SK-N-SH (cell line): ENCODE results near the gene KLHL40. TPM values are rescaled to one million over a fixed set of nuclear protein-coding genes. Genes with fewer than 3 reads are reported as not detected.

Experiments
- CTCF ChIA-PET: fragments of 300-600, 350-600 bp; formaldehyde crosslinking; extraction: SDS; loops from one replicate; lab custom pipeline; 2021; lab: Yijun Ruan, JAX
- POLR2A ChIA-PET: fragments of 350-600 bp; sonication (Branson Sonifier 250); formaldehyde crosslinking; extraction: SDS; loops from one replicate; lab custom pipeline; 2020; ENCODE audit warnings: antibody characterized with exemption, inconsistent platforms; lab: Yijun Ruan, JAX
- DNase-seq: peaks from one replicate; pipeline ENCODE4 v3.0.0; 2012
- H2AFZ ChIP-seq: fragments of 200-600 bp; sonication (generic); 2 replicates; pipeline ENCODE4 v1.8.1; 2016; ENCODE audit warnings: antibody characterized with exemption, mild to moderate bottlenecking, low read depth
- H3F3A ChIP-seq: fragments of 200-600 bp; sonication (generic); replicated peaks from 2 replicates; pipeline ENCODE3; 2016; ENCODE audit warnings: antibody characterized with exemption, mild to moderate bottlenecking; ENCODE audit not compliant: insufficient read depth
- H3K27ac ChIP-seq, 2 experiments: fragments of 200-500 bp in 1 of 2; fragments of 200-600 bp in 1 of 2; sonication (Bioruptor generic) in 1 of 2; sonication (generic), shearing (Covaris generic) in 1 of 2; 2 replicates each; pipeline versions ENCODE4 v1.5.1 to v1.6.1; 2014 to 2016; ENCODE audit warnings: low read depth in 2 of 2, inconsistent platforms in 1 of 2, low read length in 1 of 2, mild to moderate bottlenecking in 1 of 2, mixed read lengths in 1 of 2
- H3K27me3 ChIP-seq: fragments of 200-600 bp; sonication (generic), shearing (Covaris generic); 2 replicates; pipeline ENCODE4 v1.6.1; 2016; ENCODE audit warnings: mixed run types; ENCODE audit not compliant: insufficient read depth
- H3K36me3 ChIP-seq, 2 experiments: fragments of 200-500 bp in 1 of 2; fragments of 200-600 bp in 1 of 2; sonication (Bioruptor generic) in 1 of 2; sonication (generic) in 1 of 2; replicated peaks in 1 of 2; 2 replicates each; pipeline versions ENCODE3 to v1.5.1; 2014 to 2016; ENCODE audit warnings: low read length in 1 of 2, mild to moderate bottlenecking in 1 of 2; ENCODE audit not compliant: insufficient read depth in 2 of 2, control insufficient read depth in 1 of 2
- H3K4me1 ChIP-seq, 2 experiments: fragments of 200-500 bp in 1 of 2; fragments of 200-600 bp in 1 of 2; sonication (Bioruptor generic) in 1 of 2; sonication (generic), shearing (Covaris generic) in 1 of 2; 2 replicates each; pipeline versions ENCODE4 v1.5.1 to v1.6.1; 2014 to 2016; ENCODE audit warnings: low read depth in 1 of 2, low read length in 1 of 2, mixed run types in 1 of 2; ENCODE audit not compliant: insufficient read depth in 2 of 2, control insufficient read depth in 1 of 2
- H3K4me2 ChIP-seq: fragments of 200-600 bp; sonication (generic), shearing (Covaris generic); 2 replicates; pipeline ENCODE4 v1.6.1; 2017; ENCODE audit warnings: mixed run types
- H3K4me3 ChIP-seq, 2 experiments: fragments of 200-500 bp in 1 of 2; fragments of 200-600 bp in 1 of 2; sonication (Bioruptor generic) in 1 of 2; sonication (generic), shearing (Covaris generic) in 1 of 2; 2 replicates each; pipeline versions ENCODE4 v1.5.1 to v1.8.1; 2014 to 2016; ENCODE audit warnings: low read depth in 2 of 2, inconsistent platforms in 1 of 2, low read length in 1 of 2, mild to moderate bottlenecking in 1 of 2, mixed read lengths in 1 of 2, moderate library complexity in 1 of 2
- H3K79me2 ChIP-seq: fragments of 200-600 bp; sonication (generic); 2 replicates; pipeline ENCODE4 v1.8.1; 2017; ENCODE audit warnings: mild to moderate bottlenecking; ENCODE audit not compliant: insufficient read depth
- H3K9ac ChIP-seq: fragments of 200-600 bp; sonication (generic); 2 replicates; pipeline ENCODE4 v1.6.1; 2017; ENCODE audit warnings: mixed run types
- H3K9me2 ChIP-seq: fragments of 200-600 bp; sonication (generic); 2 replicates; pipeline ENCODE4 v1.6.1; 2017; ENCODE audit warnings: mixed run types
- H3K9me3 ChIP-seq: fragments of 200-600 bp; sonication (generic); 2 replicates; pipeline ENCODE4 v1.6.1; 2017; ENCODE audit warnings: mixed run types, mild to moderate bottlenecking, moderate library complexity
- H4K20me1 ChIP-seq: fragments of 200-600 bp; sonication (generic); 2 replicates; pipeline ENCODE4 v1.6.1; 2017; ENCODE audit warnings: mild to moderate bottlenecking, mixed run types; ENCODE audit not compliant: insufficient read depth
- CTCF ChIP-seq: fragments of 200-600 bp; sonication (generic); IDR thresholded peaks from 2 replicates; pipeline ENCODE4 v1.6.1; 2017; ENCODE audit warnings: antibody characterized with exemption, mild to moderate bottlenecking, moderate library complexity
- ELF1 ChIP-seq: IDR thresholded peaks from 2 replicates; pipeline ENCODE4 v1.4.0; 2012
- FOXJ3 ChIP-seq: sonication (generic); formaldehyde crosslinking; IDR thresholded peaks from 2 replicates; pipeline ENCODE4 v1.5.1; 2020; ENCODE audit warnings: mild to moderate bottlenecking, missing genetic modification reagents
- FOXM1 ChIP-seq: IDR thresholded peaks from 2 replicates; pipeline ENCODE4 v1.4.0; 2012; ENCODE audit warnings: low read depth, mild to moderate bottlenecking
- MEF2A ChIP-seq: IDR thresholded peaks from 2 replicates; pipeline ENCODE4 v1.4.0; 2012; ENCODE audit warnings: low read depth, borderline replicate concordance
- MXI1 ChIP-seq: IDR thresholded peaks from 2 replicates; pipeline ENCODE4 v1.6.1; 2012; ENCODE audit warnings: mild to moderate bottlenecking, low read depth, low read length, improper control_type of control experiment
- PBX3 ChIP-seq: IDR thresholded peaks from 2 replicates; pipeline ENCODE4; 2012
- POLR2AphosphoS5 ChIP-seq: IDR thresholded peaks from 2 replicates; pipeline ENCODE4 v1.6.1; 2012; ENCODE audit warnings: low read depth, low read length
- RAD21 ChIP-seq: IDR thresholded peaks from 2 replicates; pipeline ENCODE4 v1.6.1; 2012; ENCODE audit warnings: mild to moderate bottlenecking, low read length
- TAF1 ChIP-seq: IDR thresholded peaks from 2 replicates; pipeline ENCODE4 v1.6.1; 2012; ENCODE audit warnings: low read depth, mild to moderate bottlenecking, low read length, moderate library complexity, borderline replicate concordance
- TCF12 ChIP-seq: IDR thresholded peaks from 2 replicates; pipeline ENCODE4 v1.4.0; 2012
- TEAD4 ChIP-seq: IDR thresholded peaks from 2 replicates; pipeline ENCODE4 v1.4.0; 2012; ENCODE audit warnings: mild to moderate bottlenecking, borderline replicate concordance; ENCODE audit not compliant: insufficient read depth
- USF2 ChIP-seq: fragments of 150-350 bp; IDR thresholded peaks from 2 replicates; pipeline ENCODE4 v1.6.1; 2017; ENCODE audit warnings: antibody characterized with exemption, low read length, low read depth, borderline replicate concordance
- YY1 ChIP-seq: IDR thresholded peaks from 2 replicates; pipeline ENCODE4 v1.4.0; 2012; ENCODE audit warnings: low read depth, mild to moderate bottlenecking
- WGBS: methylation state at CpG from one replicate; pipeline ENCODE4 v1.1.6; 2017; ENCODE audit warnings: low lambda C conversion rate; 5-methylcytosine and 5-hydroxymethylcytosine counted together
- polyA plus RNA-seq, 3 experiments: library from polyadenylated mRNA; depleted of rRNA; stranded (reverse); fragments of >200 nt; gene quantifications; 2 replicates each; pipeline ENCODE4 v1.2.3, GENCODE V29; 2012

The KLHL40 gene
- polyA plus RNA-seq, 1 of the 3 experiments (the other 2 are of a cell fraction): not detected

GRCh38 chr3:42690766-42691680 lies 5.7 kb downstream of the KLHL40 start:
- WGBS: 54% methylated on average over 6 of the region's 10 CpGs
- H3K4me1 ChIP-seq: no peaks in the 10 kb centered on the region; a peak in 1 of 4 replicates
- H3K4me2 ChIP-seq: no peak overlapping the region
- peaks cover 12% of the 10 kb centered on the region; the same call in 1 of the 2 replicates for H3K27me3 ChIP-seq
- H3F3A ChIP-seq: no peaks in the 10 kb centered on the region
- no peak for DNase-seq
- no peak overlapping the region for H3K27ac ChIP-seq
- TF ChIP-seq CTCF: no peak
- ChIA-PET CTCF (no interaction called here), POLR2A (no interaction called here)
- no peak overlapping the region for H2AFZ ChIP-seq
- no peaks in the 10 kb centered on the region for H3K9me3 ChIP-seq
- no peaks in the 10 kb centered on the region for H3K36me3 ChIP-seq
- no peaks in the 10 kb centered on the region for H3K79me2 ChIP-seq
- no peaks in the 10 kb centered on the region for H4K20me1 ChIP-seq
- no peaks in the 10 kb centered on the region for H3K9me2 ChIP-seq
- no peak overlapping the region for H3K9ac ChIP-seq
- no peak overlapping the region for H3K4me3 ChIP-seq

GRCh38 chr3:42691816-42692666 lies 6.7 kb downstream of the KLHL40 start:
- Histone ChIP-seq H3K9me3 (no peaks in the 10 kb centered on the region), H3K79me2 (no peaks in the 10 kb centered on the region), H3K27me3 (peaks cover 2% of the 10 kb centered on the region; the same call in 1 of the 2 replicates), H3K4me3 (no peak overlapping the region), H3K9me2 (no peaks in the 10 kb centered on the region), H4K20me1 (no peaks in the 10 kb centered on the region), H3K4me1 (no peaks in the 10 kb centered on the region), H2AFZ (no peak overlapping the region), H3K4me2 (no peak overlapping the region), H3K9ac (no peak overlapping the region), H3K36me3 (no peaks in the 10 kb centered on the region), H3K27ac (no peak overlapping the region), H3F3A (no peaks in the 10 kb centered on the region)
- CTCF ChIA-PET: interaction anchor here (0.8 to 1.0 kb wide), 2 partner anchors 28 to 52 kb away, joined by 3 read pairs; no protein-coding TSS in a partner anchor
- TF ChIP-seq TCF12: no peak
- no peak for TF ChIP-seq RAD21
- TF ChIP-seq USF2: no peak
- TF ChIP-seq PBX3: no peak
- TF ChIP-seq FOXJ3 (CRISPR knock-in tag): no peak
- TF ChIP-seq YY1: no peak
- TF ChIP-seq ELF1: no peak
- TF ChIP-seq FOXM1: no peak
- no peak for TF ChIP-seq TEAD4
- TF ChIP-seq POLR2AphosphoS5: no peak
- TF ChIP-seq TAF1: no peak
- no peak for TF ChIP-seq MXI1
- TF ChIP-seq MEF2A: no peak
- no peak for DNase-seq
- POLR2A ChIA-PET: no interaction called here
- WGBS: 46% methylated on average over 8 of the region's 13 CpGs
